HG02623 (cell line): ENCODE data around the gene LRRC2.
"Not testable (repeated sequence)": the region's sequence is repeated elsewhere in the genome, so short reads cannot be mapped to it uniquely, and the experiment has no call there.

Experiments
- ATAC-seq: cut with Tn5 transposase; IDR thresholded peaks from one replicate; pipeline ENCODE4 v1.9.1; 2021; ENCODE audit warnings: moderate library complexity; ENCODE audit not compliant: unreplicated experiment

LRRC2 gene

GRCh38 chr3:46584598-46585467 lies 18.7 kb upstream of the LRRC2 start:
- no peak for ATAC-seq

- no peak for ATAC-seq
Measured at GRCh38 chr3:46580675-46581074, 14.6 kb upstream of the LRRC2 start.

GRCh38 chr3:46579756-46580286 lies 13.7 kb upstream of the LRRC2 start:
- no peak for ATAC-seq

- no peak for ATAC-seq
Measured at GRCh38 chr3:46578973-46579755, 13.1 kb upstream of the LRRC2 start.

- ATAC-seq, result not testable (repeated sequence)
Measured at GRCh38 chr3:46577580-46578249, 11.6 kb upstream of the LRRC2 start.

GRCh38 chr3:46576879-46577278 lies 10.8 kb upstream of the LRRC2 start:
- no peak for ATAC-seq

- ATAC-seq, result no peak
Measured at GRCh38 chr3:46576386-46576785, 10.3 kb upstream of the LRRC2 start.

- no peak for ATAC-seq
Measured at GRCh38 chr3:46575577-46576222, 9.6 kb upstream of the LRRC2 start.

GRCh38 chr3:46574881-46575576 lies 8.9 kb upstream of the LRRC2 start:
- no peak for ATAC-seq

GRCh38 chr3:46574243-46574646 lies 8.1 kb upstream of the LRRC2 start:
- no peak for ATAC-seq

- no peak for ATAC-seq
Measured at GRCh38 chr3:46573701-46574100, 7.6 kb upstream of the LRRC2 start.

- ATAC-seq, result no peak
Measured at GRCh38 chr3:46571684-46572083, 5.6 kb upstream of the LRRC2 start.

GRCh38 chr3:46565607-46566039 lies 479 bp downstream of the LRRC2 start:
- no peak for ATAC-seq

GRCh38 chr3:46565077-46565476 lies 1.0 kb downstream of the LRRC2 start:
- no peak for ATAC-seq

GRCh38 chr3:46564190-46565021 lies 1.7 kb downstream of the LRRC2 start:
- ATAC-seq, result no peak

GRCh38 chr3:46561951-46562350 lies 4.2 kb downstream of the LRRC2 start:
- no peak for ATAC-seq

GRCh38 chr3:46561511-46561910 lies 4.6 kb downstream of the LRRC2 start:
- ATAC-seq, result no peak

GRCh38 chr3:46559091-46559704 lies 6.9 kb downstream of the LRRC2 start:
- no peak for ATAC-seq
